ENCODE results near the gene SASH1.

SASH1 gene

DNA sequence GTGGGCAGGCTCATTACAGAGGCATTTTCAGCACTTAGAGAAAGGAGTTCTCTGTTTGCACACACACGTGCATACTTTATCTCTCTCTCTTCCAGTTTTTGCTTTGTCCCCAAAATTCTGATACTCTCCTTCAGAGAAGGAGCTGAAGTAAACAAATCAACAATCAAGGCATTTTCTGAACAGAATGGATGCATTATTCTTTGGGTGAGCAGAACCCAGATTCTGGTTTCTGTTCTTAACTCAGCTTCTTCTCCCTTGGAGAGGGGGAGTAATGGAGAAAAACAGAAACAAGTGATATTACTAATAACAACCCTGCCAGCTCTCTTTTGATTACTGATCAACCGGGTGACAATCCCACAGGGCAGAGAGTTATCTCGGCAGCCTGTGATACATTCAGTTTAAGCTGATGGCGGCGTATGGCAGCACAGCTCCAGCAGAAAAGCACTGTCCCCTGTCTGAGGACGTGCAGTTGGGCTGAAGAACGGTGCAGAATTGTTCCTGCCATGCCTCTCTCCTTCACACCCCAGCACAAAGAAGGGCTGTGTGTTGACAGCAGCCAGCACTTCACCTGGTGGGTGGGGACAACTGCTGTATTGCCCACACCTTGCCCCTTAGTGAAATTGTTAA is 47.3 kb upstream of the SASH1 start:
- Histone ChIP-seq H4K20me1 (ENCODE audit: control insufficient read depth, insufficient read depth, low read depth, low read length) (no peaks in the 10 kb centered on the region), H3K79me2 (ENCODE audit: control insufficient read depth, low read length) (no peaks in the 10 kb centered on the region), H3K36me3 (ENCODE audit: control insufficient read depth, low read length) (no peaks in the 10 kb centered on the region), H3K4me2 (ENCODE audit: low read length) (no peak overlapping the region), H3K4me1 (ENCODE audit: control insufficient read depth, low read length) (no peaks in the 10 kb centered on the region), H3K9me3 (ENCODE audit: control insufficient read depth, insufficient read depth, low read length) (no peaks in the 10 kb centered on the region), H3K9me2 (replicated peaks; ENCODE audit: control insufficient read depth, low read length) (no peaks in the 10 kb centered on the region), H3F3A (ENCODE audit: control insufficient read depth, insufficient read depth) (no peaks in the 10 kb centered on the region), H3K4me3 (ENCODE audit: low read length) (no peak overlapping the region), H3K27me3 (ENCODE audit: control insufficient read depth, low read length) (no peaks in the 10 kb centered on the region), H3K27ac (ENCODE audit: low read depth, low read length) (no peak overlapping the region)
- TF ChIP-seq, protein P1, sequence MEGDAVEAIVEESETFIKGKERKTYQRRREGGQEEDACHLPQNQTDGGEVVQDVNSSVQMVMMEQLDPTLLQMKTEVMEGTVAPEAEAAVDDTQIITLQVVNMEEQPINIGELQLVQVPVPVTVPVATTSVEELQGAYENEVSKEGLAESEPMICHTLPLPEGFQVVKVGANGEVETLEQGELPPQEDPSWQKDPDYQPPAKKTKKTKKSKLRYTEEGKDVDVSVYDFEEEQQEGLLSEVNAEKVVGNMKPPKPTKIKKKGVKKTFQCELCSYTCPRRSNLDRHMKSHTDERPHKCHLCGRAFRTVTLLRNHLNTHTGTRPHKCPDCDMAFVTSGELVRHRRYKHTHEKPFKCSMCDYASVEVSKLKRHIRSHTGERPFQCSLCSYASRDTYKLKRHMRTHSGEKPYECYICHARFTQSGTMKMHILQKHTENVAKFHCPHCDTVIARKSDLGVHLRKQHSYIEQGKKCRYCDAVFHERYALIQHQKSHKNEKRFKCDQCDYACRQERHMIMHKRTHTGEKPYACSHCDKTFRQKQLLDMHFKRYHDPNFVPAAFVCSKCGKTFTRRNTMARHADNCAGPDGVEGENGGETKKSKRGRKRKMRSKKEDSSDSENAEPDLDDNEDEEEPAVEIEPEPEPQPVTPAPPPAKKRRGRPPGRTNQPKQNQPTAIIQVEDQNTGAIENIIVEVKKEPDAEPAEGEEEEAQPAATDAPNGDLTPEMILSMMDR (IDR thresholded peaks at IDR 0.05; ENCODE audit: low read depth, low read length, poor library complexity, severe bottlenecking), result no peak
- no peak for TF ChIP-seq EZH2phosphoT487 (IDR thresholded peaks at IDR 0.05; ENCODE audit: borderline replicate concordance, low read length)

DNA sequence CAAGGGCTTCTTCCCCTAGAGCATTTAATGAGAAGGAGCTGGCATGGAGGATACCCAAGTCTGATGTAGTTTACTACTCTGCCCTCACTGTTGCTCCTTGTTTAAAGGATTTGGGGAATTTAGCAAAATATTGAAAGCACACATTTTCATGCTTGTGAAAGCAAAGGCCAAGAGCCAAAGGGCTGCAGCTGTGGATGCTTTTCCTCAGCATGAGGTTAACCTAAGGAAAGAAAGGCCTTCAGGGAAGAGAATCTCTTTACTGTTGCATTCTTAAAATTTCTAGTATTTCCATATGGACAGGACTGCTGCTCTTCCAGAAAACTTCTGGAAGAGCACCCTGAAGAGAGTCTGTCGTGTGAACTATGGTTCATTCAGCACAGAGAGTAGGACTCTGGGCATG is 45.9 kb upstream of the SASH1 start:
- no peak overlapping the region for H3K4me3 ChIP-seq (ENCODE audit: low read length)
- H3K4me1 ChIP-seq (ENCODE audit: control insufficient read depth, low read length), result no peaks in the 10 kb centered on the region
- TF ChIP-seq, protein P1 (IDR thresholded peaks at IDR 0.05; ENCODE audit: low read depth, low read length, poor library complexity, severe bottlenecking), result no peak
- TF ChIP-seq EZH2phosphoT487 (IDR thresholded peaks at IDR 0.05; ENCODE audit: borderline replicate concordance, low read length), result no peak
- no peaks in the 10 kb centered on the region for H4K20me1 ChIP-seq (ENCODE audit: control insufficient read depth, insufficient read depth, low read depth, low read length)
- no peak overlapping the region for H3K4me2 ChIP-seq (ENCODE audit: low read length)
- H3K9me3 ChIP-seq (ENCODE audit: control insufficient read depth, insufficient read depth, low read length), result no peaks in the 10 kb centered on the region
- H3K79me2 ChIP-seq (ENCODE audit: control insufficient read depth, low read length), result no peaks in the 10 kb centered on the region
- no peak overlapping the region for H3K27ac ChIP-seq (ENCODE audit: low read depth, low read length)
- no peaks in the 10 kb centered on the region for H3K36me3 ChIP-seq (ENCODE audit: control insufficient read depth, low read length)
- no peaks in the 10 kb centered on the region for H3K9me2 ChIP-seq (replicated peaks; ENCODE audit: control insufficient read depth, low read length)
- no peaks in the 10 kb centered on the region for H3K27me3 ChIP-seq (ENCODE audit: control insufficient read depth, low read length)
- H3F3A ChIP-seq (ENCODE audit: control insufficient read depth, insufficient read depth), result no peaks in the 10 kb centered on the region

DNA sequence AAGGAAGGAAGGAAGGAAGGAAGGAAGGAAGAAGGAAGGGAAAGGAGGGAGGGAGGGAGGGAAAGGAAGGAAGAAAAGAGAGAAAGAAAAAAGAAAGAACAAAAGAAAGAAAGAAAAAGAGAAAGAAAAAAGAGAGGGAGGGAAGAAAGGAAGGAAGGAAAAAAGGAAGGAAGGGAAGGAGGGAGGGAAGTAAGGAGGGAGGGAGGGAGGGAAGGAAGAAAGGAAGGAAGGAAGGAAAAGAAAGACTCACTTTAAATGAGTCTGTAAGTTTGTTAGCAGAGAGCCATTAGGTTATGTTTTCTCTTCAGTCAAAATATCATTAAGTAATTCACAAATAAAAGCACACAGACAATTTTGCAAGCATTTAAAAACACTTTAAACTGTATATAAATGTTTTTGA is 44.0 kb upstream of the SASH1 start:
- Histone ChIP-seq H3K36me3 (ENCODE audit: control insufficient read depth, low read length) (no peaks in the 10 kb centered on the region), H3K9me2 (replicated peaks; ENCODE audit: control insufficient read depth, low read length) (no peaks in the 10 kb centered on the region), H3K27ac (ENCODE audit: low read depth, low read length) (no peak overlapping the region), H3K79me2 (ENCODE audit: control insufficient read depth, low read length) (no peaks in the 10 kb centered on the region), H3K9me3 (ENCODE audit: control insufficient read depth, insufficient read depth, low read length) (no peaks in the 10 kb centered on the region), H3K4me2 (ENCODE audit: low read length) (no peak overlapping the region), H3F3A (ENCODE audit: control insufficient read depth, insufficient read depth) (no peaks in the 10 kb centered on the region), H3K27me3 (ENCODE audit: control insufficient read depth, low read length) (no peaks in the 10 kb centered on the region), H3K4me3 (ENCODE audit: low read length) (no peak overlapping the region), H3K4me1 (ENCODE audit: control insufficient read depth, low read length) (no peaks in the 10 kb centered on the region), H4K20me1 (ENCODE audit: control insufficient read depth, insufficient read depth, low read depth, low read length) (no peaks in the 10 kb centered on the region)
- TF ChIP-seq EZH2phosphoT487 (IDR thresholded peaks at IDR 0.05; ENCODE audit: borderline replicate concordance, low read length), result no peak
- TF ChIP-seq, protein P1 (IDR thresholded peaks at IDR 0.05; ENCODE audit: low read depth, low read length, poor library complexity, severe bottlenecking), result no peak

Data from DOHH2 (cell line).